Measurements from ENCODE around the gene CMYA5.

DNA sequence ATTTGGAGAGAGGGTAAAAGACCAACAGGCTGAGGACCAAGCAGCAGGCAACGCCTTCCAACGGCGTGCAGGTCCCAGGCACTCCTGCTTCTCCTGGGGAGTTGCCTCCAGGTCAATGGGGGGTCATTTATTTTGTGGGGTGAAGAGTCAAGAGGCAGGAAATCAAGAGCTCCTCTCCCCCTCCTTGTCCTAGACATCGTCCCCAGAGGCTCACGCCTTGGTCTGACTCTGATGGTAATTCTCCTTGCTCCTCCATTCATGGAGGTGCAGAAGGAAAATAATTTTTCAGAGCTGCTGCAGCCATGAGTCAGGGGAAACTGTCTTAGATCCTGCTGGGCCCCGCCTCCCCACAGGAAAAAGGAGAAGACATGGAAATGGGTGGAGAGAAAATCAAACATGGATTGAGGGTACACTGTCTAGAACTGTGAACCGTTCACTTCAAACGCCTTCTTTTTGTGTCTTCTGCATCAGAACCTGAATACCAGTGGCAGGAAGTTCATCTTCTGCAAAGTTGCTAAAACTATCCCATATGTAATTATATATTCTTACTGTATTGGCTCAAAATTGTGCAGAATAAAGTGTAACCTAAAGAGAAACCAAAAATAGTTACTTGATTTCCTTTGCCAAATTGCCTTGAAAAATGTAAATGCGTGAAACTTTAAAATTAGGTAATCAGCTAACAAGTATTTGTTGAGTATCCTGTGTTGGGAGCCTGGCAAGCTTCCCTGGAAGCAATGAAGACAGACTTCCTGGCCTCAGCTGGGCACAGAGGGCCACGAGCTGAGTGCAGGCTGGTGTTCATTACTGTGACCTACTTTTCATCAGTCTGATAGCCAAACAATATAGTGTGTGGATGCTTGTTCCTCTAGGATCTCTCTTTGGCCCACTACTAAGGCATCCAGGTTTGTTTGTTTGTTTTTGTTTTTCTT, 142.0 kb downstream of the CMYA5 start:
- TF ChIP-seq, protein P1, sequence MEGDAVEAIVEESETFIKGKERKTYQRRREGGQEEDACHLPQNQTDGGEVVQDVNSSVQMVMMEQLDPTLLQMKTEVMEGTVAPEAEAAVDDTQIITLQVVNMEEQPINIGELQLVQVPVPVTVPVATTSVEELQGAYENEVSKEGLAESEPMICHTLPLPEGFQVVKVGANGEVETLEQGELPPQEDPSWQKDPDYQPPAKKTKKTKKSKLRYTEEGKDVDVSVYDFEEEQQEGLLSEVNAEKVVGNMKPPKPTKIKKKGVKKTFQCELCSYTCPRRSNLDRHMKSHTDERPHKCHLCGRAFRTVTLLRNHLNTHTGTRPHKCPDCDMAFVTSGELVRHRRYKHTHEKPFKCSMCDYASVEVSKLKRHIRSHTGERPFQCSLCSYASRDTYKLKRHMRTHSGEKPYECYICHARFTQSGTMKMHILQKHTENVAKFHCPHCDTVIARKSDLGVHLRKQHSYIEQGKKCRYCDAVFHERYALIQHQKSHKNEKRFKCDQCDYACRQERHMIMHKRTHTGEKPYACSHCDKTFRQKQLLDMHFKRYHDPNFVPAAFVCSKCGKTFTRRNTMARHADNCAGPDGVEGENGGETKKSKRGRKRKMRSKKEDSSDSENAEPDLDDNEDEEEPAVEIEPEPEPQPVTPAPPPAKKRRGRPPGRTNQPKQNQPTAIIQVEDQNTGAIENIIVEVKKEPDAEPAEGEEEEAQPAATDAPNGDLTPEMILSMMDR (IDR thresholded peaks at IDR 0.05): no peak
- TF ChIP-seq POLR2A (IDR thresholded peaks at IDR 0.05): no peak
- no peak for TF ChIP-seq POLR2AphosphoS5 (IDR thresholded peaks at IDR 0.05)
- no peak for TF ChIP-seq EP300 (IDR thresholded peaks at IDR 0.05)
